GM18909 (cell line): Measurements from ENCODE around the gene TMEM207.
A peak's percentile ranks its signal among the peaks of the same experiment; 100 is the strongest.

ENCODE experiments used
- ATAC-seq: cut with Tn5 transposase; IDR thresholded peaks from one replicate; pipeline ENCODE4 v1.9.1; 2021; ENCODE audit warnings: mild to moderate bottlenecking; ENCODE audit not compliant: unreplicated experiment, poor library complexity

Gene TMEM207

DNA sequence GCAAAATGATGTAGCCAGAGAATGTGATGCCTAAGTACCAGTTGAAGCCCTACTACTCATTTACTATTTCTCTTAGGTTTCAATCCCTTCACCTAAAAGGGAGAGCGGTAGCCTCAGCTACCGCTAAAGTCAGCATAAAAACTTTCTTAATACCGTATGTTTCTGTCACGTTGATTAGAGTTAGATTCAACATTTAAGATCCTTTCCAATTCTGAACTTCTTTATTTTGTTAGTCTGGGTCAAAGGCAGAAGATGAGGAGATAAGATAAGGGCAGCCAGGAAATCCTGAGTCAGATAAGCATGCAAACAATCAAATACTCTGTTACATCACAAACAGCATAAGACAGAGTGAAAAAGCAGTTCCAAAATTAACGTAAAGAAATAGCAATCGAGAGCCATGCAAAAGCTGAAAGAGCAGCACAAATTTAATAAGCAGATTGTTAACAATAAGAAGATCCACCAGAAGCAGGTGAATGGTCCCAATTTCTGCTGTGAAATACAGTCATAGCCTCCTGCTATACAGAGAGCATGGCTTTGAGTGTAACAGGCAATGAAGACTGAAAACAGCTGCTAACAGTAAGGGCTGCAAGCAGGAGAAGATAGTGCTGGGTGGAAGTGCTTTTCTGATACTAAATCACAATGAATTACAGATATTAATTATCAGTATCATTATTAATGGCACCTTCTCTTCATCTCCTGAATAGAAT, 3.0 kb downstream of the TMEM207 start:
- ATAC-seq, result no peak

DNA sequence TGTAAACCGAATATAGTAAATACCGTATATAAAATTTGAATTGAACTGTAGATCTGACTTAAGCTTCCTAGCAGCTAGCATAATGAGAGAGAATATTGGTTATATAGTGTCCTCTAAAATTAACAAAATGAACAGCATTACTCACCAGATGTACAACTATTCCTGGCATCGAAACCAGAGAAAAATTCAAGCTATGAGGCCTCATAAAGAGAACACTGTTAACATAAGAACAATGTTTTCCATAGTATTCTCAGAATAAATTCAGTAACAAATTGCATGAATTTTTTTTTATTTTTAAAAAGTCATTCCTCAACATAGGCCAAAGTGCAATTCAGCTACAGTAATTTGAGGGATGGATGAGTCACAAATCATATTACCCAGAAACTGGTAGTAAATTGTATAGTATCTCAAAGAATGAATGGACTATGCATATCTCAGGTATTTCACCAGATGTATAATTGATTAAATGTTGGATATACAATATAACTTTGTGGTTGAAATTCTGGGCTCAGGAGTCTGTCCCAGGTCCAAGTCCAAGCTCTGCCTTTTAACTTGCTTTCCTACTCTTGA, 5.0 kb downstream of the TMEM207 start:
- ATAC-seq, result no peak

DNA sequence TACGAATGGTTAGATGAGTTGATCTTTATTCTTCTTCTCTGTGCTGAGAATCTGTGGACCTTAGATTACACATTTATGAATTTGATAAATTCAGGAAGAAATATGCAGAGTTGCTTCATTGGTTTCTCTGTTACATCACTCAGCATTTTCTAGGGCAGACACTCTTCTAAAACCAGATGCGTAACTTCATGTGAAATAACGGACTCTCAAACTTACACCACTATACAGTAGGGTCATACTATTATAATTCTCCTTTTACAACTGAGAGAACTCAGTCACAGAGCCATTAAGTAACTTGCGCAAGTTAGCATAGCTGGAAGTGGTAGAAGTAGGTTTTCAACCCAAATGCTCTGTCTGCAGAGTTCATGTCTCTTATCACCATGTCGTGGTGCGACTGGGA, 5.7 kb downstream of the TMEM207 start:
- no peak for ATAC-seq

DNA sequence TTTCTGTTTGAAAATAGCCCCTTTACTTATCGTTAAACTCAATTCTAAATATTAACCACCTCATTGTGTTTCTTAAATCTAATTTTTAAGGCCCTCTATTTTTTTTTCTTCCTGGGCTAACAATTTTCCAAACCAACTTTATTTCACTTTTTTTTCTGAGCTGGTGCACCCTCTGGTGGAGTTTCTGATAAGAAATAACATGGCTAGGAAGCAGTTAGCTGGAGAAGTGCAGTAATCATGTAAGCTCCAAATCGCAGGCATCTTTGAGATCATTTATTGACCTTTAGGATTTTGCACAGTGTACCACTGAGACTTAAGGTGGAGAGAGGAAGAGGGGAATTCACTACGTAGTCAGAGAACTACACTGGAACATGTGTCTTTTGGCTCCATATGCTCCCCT, 6.4 kb downstream of the TMEM207 start:
- no peak for ATAC-seq

DNA sequence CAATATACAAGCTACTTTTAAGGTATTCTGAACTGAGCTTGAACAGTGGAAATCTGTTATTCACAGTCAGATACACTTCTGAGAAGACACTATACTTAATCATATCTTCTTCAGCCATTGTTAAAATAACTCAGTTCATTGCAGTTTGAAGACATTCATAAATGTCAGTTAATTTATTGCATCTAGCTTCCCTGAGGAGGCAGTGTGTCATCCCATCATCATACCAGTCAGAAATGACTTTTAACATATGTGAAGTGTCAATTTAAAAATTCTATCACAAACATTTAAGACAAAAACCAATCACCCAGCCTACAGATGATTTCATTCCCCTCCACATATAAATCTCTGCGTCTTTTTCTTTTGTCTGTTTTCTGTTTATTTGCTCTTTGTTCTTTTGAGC, 7.5 kb downstream of the TMEM207 start:
- ATAC-seq, result no peak

DNA sequence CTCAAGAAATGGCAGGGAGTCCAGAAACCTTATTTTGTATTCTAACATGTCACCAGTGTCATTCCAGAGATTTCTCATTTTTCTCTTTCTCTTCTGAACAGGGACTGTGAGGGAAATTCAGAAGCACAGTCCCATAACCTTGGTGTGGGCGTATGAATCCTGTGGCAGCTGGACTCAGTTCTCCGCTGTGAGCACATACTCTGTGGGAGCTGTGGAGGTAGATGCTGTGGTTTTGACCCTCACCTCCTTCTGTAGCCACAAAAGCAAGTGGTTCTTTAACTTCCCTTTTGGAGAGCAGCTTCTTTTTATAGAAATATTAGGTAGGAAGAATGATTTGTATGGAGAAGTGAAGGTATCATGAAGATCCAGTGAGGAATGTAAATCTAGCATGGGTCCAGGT, 13.4 kb downstream of the TMEM207 start:
- no peak for ATAC-seq

DNA sequence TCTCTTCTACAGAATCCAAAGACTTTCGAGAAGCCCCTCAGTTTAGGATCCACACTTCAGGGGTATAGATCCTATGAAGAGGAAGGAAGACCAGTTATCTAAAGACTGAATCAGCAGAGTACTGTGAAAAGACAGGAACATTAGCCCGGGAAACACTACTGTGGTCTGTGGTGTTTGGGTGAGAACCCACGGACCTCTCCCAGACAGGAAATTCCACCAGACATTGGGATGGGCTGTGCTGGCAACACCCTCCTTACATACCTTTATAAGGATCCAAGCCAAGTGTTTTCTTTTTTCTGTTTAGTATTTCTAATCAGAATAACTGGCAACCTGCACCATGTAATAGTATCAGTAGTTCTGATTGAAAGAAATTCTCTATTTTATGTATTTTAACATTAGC, 14.1 kb downstream of the TMEM207 start:
- no peak for ATAC-seq

DNA sequence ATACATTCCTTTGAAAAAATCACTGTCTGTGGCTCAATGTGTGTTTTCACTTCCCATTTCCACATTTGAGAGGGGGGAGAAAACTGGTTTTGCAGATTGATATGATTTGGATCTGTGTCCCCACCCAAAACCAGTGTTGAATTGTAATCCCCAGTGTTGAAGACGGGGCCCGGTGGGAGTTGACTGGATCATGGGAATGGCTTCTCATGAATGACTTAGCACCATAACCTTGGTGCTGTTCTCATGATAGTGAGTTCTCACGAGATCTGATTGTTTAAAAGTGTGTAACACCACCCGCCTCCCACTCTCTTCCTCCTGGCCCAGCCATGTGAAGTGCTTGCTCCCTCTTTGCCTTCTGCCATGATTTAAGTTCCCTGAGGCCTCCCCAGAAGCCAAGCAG, 16.1 kb downstream of the TMEM207 start:
- ATAC-seq, result no peak

DNA sequence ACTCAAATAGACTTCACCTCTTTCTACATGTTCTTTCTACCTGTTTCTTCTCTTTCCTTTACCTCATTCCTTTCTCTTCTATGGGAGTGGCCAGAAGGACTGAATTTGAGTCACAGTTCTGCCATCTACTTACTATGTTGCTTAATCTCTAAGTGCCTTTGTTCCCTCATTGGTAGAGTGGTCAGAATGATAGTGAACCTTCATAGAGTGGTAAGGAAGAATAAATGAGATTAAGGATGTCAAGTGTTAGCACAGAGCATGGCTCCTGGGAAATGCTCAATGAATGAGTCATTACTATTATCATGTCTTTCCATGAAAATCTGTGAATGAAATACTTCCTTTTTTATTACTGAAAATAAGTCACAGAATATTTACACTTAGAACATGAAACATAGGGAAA, 17.5 kb downstream of the TMEM207 start:
- ATAC-seq, result no peak

DNA sequence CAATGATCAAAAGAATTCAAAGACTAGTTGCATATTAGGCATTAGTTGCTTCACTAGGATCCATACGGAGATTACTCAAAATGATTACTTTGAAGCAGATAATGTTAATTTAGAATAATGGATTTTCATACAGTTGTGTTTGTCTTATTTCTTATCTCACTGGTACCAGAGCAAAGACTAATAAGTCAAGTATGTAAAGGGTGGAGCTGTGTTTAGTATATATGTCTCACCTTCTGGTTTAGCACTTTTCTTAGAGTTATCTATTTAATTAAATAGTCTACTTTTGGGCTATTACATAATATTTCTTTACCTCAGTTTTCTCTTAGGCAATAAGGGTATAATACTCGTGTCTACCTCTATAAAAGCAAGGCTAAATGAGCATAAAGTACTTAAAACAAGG, 18.8 kb downstream of the TMEM207 start:
- no peak for ATAC-seq

DNA sequence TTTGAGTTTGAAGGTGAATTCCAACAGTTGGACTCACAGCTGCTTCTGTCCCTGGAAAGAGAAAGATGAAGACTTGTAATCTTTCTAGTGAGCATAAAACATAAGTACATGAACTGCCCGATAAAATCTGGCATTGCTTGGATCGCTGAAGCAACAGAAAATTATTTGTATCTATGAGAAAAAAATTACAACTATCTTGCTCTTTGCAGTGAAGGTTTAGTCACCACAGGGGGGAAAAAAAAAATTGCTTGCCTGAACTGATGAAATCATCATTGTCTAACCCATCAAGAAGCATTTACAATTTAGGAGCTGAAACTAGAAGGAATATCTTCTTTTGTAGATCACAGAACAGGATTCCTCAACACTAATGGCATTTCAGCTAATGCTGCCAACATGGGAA, 20.0 kb downstream of the TMEM207 start:
- ATAC-seq, result no peak

DNA sequence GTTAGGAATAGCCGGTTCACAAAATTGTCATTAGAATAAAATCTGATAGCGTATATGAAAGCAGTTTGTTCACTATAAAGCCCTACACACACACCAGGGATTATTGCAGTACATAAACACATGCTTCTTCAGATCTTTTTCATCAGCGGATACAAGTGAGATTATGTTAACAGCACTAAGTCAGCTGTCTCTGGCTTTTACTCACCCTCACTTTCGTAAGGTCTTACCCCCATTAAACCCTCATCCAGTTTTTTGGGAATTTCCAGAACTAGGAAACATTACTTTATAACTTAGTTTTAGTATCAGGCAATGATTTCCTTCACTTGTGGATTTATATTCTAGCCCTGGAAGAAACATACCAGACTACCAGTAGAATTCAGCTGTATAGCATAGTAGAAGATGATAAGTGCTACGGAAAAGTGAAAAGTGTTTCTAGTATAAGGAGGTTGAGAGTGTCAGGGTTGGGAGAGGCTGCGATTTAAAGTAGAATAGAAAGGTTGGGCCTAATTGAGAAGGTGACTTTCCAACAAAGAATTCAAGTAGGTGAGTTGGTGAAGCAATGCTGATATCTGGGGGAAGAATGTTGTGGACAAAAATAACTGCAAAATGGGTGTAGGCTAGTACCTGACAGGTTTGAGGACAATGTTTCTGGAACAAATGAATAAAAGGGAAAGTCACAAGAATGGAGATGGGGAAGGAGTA, 22.7 kb downstream of the TMEM207 start:
- no peak for ATAC-seq

DNA sequence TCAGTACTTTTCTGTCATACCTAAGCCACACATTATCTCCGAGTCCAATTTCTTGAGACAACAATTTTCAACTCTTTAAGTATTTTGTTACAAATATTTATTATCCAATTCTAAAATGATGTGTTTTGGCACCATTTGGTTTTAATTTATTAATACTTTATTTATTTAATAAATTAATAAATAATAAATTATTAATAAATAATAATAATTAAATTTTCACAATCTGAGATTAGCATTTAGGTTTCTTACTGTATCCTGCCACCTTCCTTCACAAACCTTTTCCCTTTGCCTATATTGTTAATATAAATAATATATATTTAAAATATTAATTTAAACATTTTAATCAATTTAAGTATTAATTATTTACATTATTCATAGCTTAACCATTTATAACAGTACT, 23.9 kb downstream of the TMEM207 start:
- no peak for ATAC-seq

DNA sequence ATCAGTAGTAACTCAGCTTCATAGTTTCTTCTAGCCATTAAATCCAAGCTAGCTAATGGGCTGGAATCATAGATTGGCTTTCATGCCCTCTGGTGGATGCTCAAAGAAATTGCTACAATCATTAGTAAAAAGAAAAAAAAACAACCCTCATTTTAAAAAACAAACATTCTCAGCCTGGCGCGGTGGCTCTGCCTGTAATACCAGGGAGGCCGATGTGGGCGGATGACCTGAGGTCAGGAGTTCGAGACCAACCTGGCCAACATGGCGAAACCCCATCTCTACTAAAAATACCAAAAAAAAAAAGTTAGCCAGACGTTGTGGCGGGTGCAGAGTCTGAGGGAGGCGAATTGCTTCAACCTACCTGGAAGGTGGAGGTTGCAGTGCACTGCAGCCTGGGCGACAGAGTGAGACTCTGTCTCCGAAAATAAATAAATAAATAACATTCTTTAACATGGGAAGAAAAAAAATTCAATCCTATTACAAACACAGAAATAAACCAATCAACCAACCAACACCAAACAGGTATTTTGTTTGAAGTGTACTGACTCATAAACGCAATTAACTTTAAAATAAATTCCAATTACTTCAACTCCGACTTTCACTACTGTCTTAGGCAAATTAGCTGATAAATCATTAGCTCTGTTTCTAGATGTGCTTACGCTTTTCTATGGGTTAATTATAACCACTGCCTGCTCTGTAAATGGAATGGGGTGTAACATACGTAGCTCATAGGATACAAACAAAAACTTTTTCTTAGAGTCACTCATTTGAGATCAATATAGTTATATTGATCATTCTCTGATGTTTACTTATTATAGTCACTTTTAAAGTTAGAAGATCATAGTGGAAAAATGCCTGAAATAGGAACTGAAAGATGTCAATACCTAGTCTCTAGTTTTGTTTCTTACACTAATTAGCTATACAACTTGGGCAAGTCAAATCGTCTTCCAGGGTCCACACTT, 24.9 kb downstream of the TMEM207 start:
- ATAC-seq, result peak; percentile 80

DNA sequence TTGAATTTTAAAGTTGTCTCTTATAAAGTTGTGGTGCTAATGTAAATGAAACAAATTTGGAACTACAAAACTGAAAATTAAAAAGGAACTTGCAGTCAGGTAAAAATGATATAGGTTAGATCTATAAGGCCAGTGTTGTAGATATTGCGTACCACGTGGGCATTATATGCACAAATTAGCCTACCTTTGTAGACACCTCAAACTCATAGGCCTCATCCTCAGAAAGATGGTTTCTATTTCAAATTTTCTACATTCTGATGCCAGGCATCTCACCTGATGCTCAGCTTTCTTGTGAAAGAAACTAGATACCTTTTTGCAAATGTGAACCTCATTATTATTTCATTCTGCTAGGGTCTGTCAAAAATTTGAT, 25.6 kb downstream of the TMEM207 start:
- peak; percentile 6 for ATAC-seq

DNA sequence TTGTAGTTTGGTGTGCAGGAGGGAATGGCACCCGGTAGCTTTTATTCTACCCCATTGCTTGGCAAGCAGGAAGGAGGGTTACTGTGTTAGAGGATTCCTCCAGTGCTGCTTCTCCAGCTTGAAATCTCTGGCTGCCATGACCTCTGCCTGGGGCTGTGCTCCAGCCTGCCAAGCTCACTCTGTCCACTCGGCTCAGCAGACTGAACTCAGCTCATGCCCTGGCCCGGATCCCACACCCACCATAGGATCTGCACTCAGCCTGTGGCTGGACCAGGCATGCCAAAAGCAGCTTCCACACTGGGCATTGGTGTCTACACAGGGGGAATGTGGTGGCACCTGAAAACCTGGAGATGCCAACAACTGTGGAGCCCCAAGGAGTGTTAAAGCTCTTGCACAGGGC, 35.4 kb downstream of the TMEM207 start:
- ATAC-seq, result no peak

DNA sequence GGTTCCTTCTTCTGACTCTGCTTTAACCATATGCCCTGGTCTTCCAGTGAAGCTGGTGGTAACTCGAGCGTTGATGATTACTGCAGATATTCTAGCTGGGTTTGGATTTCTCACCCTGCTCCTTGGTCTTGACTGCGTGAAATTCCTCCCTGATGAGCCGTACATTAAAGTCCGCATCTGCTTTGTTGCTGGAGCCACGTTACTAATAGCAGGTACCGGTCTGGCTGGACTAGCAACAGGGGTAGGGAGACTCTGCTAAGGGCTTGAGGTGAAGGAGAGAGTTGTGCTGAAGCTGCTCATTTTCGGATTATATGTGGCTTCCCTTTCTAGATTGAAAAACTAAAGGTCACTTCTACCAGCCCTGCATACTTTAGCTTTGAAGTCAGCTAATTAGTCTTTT, 45.0 kb downstream of the TMEM207 start:
- no peak for ATAC-seq

DNA sequence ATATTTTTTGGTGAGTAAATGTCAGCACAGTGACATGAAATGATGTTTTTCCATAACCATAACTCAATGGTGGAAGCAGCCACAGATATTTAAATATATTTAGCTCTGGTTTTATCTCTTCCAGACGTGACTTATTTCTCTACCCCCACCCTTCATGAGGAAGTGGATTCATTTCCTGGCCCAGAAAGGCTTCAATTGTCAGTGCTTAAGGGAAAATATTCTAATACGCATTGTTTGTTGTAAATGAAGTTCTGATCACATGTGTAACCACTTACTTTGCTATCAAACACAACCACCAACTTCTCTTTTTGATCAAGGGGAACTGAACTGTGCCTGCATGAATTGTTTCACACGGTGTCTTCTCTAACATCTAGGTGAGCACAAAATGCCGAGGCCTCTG, 47.7 kb downstream of the TMEM207 start:
- ATAC-seq, result no peak

DNA sequence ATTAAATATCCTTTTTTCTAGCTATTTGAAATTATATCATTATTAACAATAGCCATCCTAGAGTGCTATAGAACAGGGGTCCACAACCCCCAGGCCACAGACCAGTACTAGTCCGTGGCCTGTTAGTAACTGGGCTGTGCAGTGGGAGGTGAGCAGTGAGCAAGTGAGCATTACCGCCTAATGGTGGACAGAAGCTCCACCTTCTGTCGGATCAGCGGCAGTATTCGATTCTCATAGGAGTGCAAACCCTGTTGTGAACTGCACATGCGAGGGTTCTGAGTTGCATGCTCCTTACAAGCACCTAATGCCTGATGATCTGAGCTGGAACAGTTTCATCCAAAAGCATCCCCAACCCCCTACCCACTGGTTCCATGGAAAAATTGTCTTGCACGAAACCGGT, 50.0 kb downstream of the TMEM207 start:
- no peak for ATAC-seq

DNA sequence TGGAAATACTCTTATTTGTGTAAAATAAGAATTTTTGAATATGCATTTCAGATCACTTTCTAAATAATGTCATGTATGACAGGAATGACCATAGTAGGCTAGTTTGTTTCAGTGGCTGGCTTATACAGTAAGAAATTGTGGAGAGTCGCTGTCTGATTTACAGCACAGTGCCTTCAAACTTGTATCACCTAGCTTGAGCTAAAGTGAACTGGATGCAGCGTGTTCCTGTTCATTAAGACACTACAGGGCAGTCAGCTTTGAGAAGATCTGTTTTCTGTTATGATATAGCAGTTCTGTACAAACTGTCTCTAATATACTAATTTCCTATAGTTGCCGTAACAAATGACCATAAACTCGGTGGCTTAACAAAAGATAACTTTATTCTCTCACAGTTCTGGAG, 51.8 kb downstream of the TMEM207 start:
- no peak for ATAC-seq

DNA sequence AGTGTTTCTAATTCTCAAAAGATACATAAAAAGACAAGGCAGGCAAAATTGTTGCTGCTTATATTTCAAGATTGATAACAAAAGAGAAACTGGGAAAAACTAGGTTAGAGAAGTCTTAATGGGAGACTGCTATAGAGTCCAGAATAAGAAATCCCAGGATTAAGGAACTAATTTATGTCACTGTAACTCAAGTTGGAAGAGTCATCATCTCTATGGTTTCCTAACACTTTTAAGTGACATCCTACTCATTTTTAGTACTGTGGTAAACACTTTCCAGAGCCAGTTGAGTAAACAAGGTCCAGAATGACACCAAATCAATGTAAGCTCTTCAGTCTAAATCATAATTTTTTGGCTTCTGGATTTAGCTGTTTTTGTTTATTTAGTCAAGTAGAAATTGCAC, 53.7 kb downstream of the TMEM207 start:
- no peak for ATAC-seq
